ENCODE results near the gene ACAD11.
"Not testable (repeated sequence)": the region's sequence is repeated elsewhere in the genome, so short reads cannot be mapped to it uniquely, and the experiment has no call there.

Gene ACAD11

DNA sequence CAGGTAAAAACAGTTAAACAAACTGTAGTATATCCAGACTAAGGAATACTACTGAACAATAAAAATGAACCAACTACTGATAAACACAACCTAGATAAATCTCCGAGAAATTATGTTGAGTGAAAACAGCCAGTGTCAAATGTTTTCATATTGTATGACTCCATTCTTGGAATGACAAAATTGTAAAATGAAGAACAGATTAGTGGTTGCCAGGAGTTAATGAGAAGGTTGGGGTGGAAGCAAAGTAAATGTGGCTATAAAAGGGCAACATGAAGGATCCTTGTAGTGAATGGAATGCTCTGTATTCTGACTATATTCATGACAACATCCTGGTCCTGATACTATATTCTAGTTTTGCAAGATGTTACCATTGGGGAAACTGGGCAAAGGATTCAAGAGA lies 90.0 kb downstream of the ACAD11 start:
- Mint-ChIP-seq H3K4me3 (no peak overlapping the region), H3K27me3 (no peaks in the 10 kb centered on the region), H3K36me3 (peaks cover 1% of the 10 kb centered on the region), H3K9me3 (no peaks in the 10 kb centered on the region), H3K4me1 (no peaks in the 10 kb centered on the region), H3K27ac (no peak overlapping the region)
- DNase-seq = no peak
- CTCF ChIA-PET = no interaction called here

DNA sequence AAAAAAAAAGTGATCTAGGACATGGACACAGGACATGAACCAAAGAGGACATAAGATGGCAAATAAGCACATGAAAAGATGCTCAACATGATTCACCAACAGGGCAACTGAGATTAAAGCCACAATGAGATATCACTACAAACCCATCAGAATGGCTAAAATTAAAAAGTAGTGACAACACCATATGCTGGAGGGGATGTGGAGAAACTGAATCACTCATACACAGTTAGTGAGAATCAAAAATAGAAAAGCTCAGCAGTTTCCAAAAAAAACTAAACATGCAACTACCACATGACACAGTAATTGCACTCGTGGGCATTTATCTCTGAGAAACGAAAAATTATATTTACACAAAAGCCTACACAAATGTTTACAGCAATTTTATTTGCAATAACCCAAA lies 90.5 kb downstream of the ACAD11 start:
- Mint-ChIP-seq H3K27me3 (no peaks in the 10 kb centered on the region), H3K4me3 (no peak overlapping the region), H3K36me3 (peaks cover 1% of the 10 kb centered on the region), H3K4me1 (no peaks in the 10 kb centered on the region), H3K27ac (no peak overlapping the region), H3K9me3 (no peaks in the 10 kb centered on the region)
- DNase-seq = no peak
- CTCF ChIA-PET = no interaction called here

DNA sequence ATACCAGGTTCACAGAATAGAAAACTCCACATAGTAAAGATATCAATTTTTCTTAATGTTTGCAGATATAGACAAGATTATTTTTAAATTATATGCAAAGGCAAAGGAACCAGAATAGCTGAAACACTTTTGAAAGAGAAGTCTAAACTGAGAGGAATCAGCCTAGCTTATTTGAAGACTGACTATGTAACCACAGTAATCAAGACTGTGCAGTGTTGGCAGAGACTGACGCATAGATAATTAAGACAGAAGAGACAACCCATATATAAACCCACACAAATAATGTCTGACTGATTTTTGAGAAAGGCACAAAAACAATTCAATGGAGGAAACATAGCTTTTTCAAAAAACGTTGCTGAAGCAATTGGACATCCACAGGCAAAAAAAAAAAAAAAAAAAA lies 91.2 kb downstream of the ACAD11 start:
- no peaks in the 10 kb centered on the region for H3K4me1 Mint-ChIP-seq
- H3K4me3 Mint-ChIP-seq = no peak overlapping the region
- no peaks in the 10 kb centered on the region for H3K27me3 Mint-ChIP-seq
- no peak overlapping the region for H3K27ac Mint-ChIP-seq
- peaks cover 1% of the 10 kb centered on the region for H3K36me3 Mint-ChIP-seq
- DNase-seq = no peak
- CTCF ChIA-PET = no interaction called here
- no peaks in the 10 kb centered on the region for H3K9me3 Mint-ChIP-seq

DNA sequence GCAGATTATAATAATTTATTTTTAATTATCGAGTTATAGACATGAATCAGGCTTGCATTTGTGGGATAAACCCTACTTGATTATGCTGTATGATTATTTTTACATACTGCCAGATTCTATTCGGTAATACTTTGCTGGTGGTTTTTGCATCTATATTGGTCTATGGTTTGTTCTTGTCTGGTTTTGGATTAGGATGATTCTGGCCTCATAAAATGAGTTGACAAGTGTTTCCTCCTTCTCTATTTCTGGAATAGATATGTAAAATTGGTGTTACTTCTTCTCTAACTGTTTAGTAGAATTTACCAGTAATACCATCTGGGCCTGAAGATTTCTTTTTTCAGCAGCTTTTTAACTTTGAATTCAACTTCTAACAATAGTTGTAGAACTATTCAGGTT lies 95.5 kb downstream of the ACAD11 start:
- DNase-seq = no peak
- Mint-ChIP-seq H3K27ac (no peak overlapping the region), H3K36me3 (no peaks in the 10 kb centered on the region), H3K4me3 (no peak overlapping the region), H3K4me1 (no peaks in the 10 kb centered on the region), H3K9me3 (no peaks in the 10 kb centered on the region), H3K27me3 (no peaks in the 10 kb centered on the region)
- CTCF ChIA-PET = no interaction called here

DNA sequence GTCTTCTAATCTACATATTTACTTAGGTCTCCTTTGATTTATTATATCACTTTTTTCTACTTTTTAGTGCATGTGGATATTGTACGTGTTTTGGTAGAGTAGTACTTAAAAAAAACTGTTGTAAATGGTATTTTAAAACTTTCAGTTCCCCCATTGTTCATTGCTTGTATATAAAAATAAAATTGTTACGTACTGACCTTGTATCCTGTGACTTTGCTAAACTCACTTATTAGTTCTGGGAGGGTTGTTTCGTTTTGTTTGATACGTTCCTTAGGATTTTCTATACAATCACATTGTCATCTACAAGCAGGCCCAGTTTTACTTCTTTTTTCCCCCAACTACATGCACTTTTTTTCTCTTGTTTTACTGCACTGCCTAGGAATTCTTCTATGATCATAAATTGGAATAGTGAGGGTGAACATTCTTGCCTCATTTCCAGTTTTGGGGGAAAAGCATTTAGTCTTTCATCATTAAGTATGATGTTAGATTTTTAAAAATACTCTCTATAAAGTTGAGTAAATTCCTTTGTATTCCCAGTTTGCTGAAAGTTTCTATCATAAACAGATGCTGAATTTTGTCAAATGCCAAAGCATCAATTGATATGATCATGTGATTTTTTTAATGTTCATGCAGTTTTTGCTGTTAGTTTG lies 96.1 kb downstream of the ACAD11 start:
- Mint-ChIP-seq H3K27ac (no peak overlapping the region), H3K27me3 (no peaks in the 10 kb centered on the region), H3K36me3 (no peaks in the 10 kb centered on the region), H3K9me3 (no peaks in the 10 kb centered on the region), H3K4me1 (no peaks in the 10 kb centered on the region), H3K4me3 (no peak overlapping the region)
- DNase-seq = no peak
- CTCF ChIA-PET = no interaction called here

DNA sequence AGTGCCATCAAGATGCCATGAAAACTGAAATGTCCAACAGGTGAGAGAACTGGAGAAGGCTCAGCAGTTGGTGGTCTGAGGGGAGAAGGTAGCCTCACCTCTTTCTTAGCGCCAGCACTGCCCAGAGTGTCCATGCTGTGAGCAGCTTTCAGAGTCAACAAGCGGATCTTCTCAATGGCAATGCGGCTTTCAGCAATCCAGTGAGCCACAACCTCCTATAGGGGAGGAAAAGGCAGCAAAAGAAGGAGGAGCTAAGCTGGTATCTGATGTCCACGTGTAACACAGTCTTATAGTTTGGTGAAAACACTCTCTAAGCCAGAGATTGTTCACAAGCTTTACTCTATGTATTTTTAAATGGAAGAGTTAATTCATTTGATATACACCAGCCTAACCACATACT lies 98.6 kb downstream of the ACAD11 start:
- Mint-ChIP-seq H3K27me3 (no peaks in the 10 kb centered on the region), H3K36me3 (no peaks in the 10 kb centered on the region), H3K4me1 (no peaks in the 10 kb centered on the region), H3K4me3 (no peak overlapping the region), H3K9me3 (no peaks in the 10 kb centered on the region), H3K27ac (no peak overlapping the region)
- CTCF ChIA-PET = no interaction called here
- DNase-seq = no peak

DNA sequence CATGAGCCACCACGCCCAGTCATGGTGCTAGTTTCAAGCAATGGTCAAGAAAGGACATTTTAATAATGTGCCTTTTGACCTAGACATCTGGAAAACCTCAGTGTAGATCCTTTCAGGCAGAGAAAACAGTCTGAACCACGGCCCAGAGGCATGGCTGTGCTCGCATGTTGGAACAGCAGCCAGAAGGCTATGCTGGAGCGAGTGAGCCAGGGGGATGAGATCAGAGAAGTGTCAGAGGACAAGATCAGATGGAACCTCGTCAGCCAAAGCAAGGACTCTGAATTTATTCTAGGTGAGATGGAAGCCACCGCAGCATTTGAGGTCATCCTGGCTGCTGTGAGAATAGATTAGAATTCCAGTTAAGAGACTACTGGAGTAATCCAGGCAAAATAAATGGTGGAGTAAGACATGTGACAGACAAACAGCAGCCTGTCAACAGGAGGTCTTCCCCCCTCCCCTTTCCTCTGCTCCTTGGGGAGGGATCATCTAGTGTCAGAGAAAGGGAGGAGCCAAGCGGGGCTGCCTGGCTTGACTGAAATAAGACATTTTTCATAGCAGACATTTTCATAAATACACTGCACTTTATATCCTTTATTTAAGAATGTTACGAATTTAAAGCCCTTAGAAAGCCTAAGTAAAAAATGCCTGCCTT lies 103.0 kb downstream of the ACAD11 start:
- CTCF ChIA-PET = interaction anchor here (0.9 kb wide), 1 partner anchor 21 kb away, joined by 3 read pairs; no protein-coding TSS in a partner anchor
- H3K36me3 Mint-ChIP-seq = no peaks in the 10 kb centered on the region
- DNase-seq = no peak
- no peak overlapping the region for H3K27ac Mint-ChIP-seq
- no peaks in the 10 kb centered on the region for H3K9me3 Mint-ChIP-seq
- no peaks in the 10 kb centered on the region for H3K27me3 Mint-ChIP-seq
- H3K4me3 Mint-ChIP-seq = no peak overlapping the region
- no peaks in the 10 kb centered on the region for H3K4me1 Mint-ChIP-seq

DNA sequence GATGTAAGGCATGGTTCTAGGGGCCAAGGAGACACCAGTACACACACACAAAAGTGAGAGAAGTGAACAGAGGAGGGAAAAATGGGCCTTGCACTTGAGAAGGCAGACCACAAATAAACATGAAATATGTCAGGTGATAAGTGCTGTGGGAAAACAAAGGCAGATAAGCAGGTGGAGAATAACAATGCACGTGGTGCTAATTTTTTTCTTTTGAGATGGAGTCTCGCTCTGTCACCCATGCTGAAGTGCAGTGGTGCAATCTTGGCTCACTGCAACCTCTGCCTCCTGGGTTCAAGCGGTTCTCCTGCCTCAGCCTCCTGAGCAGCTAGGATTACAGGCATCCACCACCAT lies 103.6 kb downstream of the ACAD11 start:
- H3K4me3 Mint-ChIP-seq, H3K27ac Mint-ChIP-seq, DNase-seq, H3K27me3 Mint-ChIP-seq, H3K36me3 Mint-ChIP-seq, H3K4me1 Mint-ChIP-seq, H3K9me3 Mint-ChIP-seq, CTCF ChIA-PET: not testable (repeated sequence)

DNA sequence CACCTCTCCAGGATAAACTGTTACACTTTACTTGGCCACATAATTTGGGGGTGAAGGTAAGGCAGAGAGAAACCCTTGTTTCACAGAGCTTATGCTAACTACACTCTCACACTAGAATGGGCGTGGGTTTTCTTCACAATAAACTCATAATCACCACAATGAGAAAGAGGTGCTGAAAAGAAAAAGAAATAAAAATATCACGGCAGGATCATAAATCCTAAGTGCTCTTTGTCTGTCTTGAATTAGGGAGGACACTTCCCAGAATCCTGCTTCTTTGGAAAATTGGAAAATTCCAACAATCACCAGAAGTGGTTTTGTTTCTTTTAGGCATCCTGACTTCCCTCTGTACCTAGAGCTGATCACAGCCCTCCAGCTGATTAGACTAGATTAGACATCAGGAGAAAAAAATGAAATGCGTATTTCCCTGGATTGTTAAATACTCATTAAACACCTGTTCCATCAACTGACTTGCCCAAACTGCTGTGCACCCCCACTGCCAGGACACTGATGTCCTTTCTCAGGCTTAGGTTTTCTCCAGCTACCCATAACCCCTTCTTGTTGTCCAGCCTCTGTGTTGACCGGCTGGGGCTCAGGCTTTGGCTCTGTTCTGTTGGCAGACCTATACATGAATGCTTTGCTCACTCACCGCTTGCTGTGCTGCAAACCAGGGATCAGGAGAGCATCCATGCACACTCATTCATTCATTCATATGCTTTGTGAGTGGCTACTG lies 104.1 kb downstream of the ACAD11 start:
- H3K9me3 Mint-ChIP-seq = no peaks in the 10 kb centered on the region
- peaks cover 2% of the 10 kb centered on the region for H3K4me1 Mint-ChIP-seq
- no peaks in the 10 kb centered on the region for H3K27me3 Mint-ChIP-seq
- no peak overlapping the region for H3K4me3 Mint-ChIP-seq
- CTCF ChIA-PET = no interaction called here
- DNase-seq = no peak
- H3K27ac Mint-ChIP-seq = no peak overlapping the region
- H3K36me3 Mint-ChIP-seq = no peaks in the 10 kb centered on the region

DNA sequence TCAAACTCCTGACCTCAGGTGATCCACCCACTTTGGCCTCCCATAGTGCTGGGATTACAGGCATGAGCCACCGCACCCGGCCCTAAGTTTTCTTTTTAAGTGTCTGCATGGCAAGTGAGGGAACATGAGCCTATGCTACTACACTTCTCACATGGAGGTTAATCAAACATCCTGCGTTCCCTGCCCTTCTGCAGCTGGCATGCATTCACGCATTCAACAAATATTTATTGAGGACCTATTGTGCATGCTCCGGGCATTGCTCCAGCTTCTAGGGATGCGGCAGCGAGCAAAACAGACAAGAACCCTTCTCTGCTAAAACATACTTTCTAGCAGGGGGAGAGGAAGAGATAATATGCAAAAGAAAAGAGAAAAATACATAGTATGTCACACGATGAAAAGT lies 105.2 kb downstream of the ACAD11 start:
- Mint-ChIP-seq H3K4me3 (no peak overlapping the region), H3K27me3 (no peaks in the 10 kb centered on the region), H3K9me3 (no peaks in the 10 kb centered on the region), H3K36me3 (no peaks in the 10 kb centered on the region), H3K4me1 (peaks cover 12% of the 10 kb centered on the region), H3K27ac (no peak overlapping the region)
- DNase-seq = no peak
- CTCF ChIA-PET = no interaction called here

DNA sequence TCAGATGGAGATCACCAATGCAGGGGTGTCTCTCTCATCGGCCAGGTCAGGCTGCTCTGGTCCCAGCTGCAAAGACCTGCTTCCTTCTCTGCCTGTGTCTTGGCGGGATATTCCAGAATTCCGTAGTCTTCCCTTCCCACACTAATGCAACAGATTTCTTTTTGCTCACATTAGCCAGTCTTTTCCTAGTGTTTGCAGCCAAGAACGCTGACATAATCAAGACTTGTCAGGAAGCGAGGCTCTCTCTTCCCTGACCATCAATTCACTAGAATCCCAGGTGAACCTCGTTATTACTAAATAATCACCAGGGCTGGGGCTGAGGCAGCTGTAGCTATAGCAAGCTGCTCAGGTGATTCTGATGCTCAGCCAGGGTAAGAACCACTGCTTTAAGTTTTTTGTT lies 105.8 kb downstream of the ACAD11 start:
- no peaks in the 10 kb centered on the region for H3K36me3 Mint-ChIP-seq
- DNase-seq = no peak
- H3K9me3 Mint-ChIP-seq = no peaks in the 10 kb centered on the region
- H3K27ac Mint-ChIP-seq = no peak overlapping the region
- H3K27me3 Mint-ChIP-seq = no peaks in the 10 kb centered on the region
- H3K4me1 Mint-ChIP-seq = peaks cover 12% of the 10 kb centered on the region
- CTCF ChIA-PET = no interaction called here
- no peak overlapping the region for H3K4me3 Mint-ChIP-seq

DNA sequence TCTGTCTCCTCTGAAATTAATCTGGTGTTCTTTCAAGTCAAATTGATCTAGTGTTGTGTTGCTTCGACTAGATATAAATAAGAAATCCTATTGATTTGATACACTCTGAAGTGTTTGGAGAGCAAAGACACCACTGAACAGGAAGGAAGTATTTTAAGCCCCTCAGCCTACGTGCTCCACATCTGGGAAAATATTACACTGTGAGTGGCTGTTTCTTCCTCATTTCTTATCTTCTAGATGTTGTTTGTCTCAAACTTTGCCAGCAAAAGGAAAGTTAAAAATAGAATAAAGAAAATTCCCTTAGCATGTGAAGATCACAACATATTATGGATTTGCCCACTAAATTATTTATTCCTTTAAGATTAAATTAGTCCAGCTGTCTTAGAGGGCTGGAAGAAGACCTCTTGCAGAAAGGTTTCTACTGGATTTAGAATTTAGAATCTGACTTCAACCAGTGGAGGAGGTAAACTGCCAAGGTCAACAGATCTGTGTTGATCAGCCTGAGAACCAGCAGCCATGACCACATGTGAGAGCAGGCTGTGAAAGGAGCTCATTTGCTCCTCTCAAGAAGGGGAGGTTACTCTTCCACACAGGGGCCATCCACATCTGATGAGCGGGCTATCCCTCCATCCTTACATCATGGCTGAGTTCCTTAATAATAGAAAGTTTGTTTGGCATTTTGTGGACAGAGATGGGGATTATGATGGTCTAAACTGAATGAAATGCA lies 108.9 kb downstream of the ACAD11 start:
- DNase-seq = no peak
- Mint-ChIP-seq H3K27me3 (no peaks in the 10 kb centered on the region), H3K27ac (no peak overlapping the region), H3K36me3 (no peaks in the 10 kb centered on the region), H3K9me3 (no peaks in the 10 kb centered on the region), H3K4me1 (peaks cover 12% of the 10 kb centered on the region), H3K4me3 (no peak overlapping the region)
- CTCF ChIA-PET = interaction anchor here (1.8 kb wide), 1 partner anchor 14 kb away, joined by 7 read pairs; no protein-coding TSS in a partner anchor

DNA sequence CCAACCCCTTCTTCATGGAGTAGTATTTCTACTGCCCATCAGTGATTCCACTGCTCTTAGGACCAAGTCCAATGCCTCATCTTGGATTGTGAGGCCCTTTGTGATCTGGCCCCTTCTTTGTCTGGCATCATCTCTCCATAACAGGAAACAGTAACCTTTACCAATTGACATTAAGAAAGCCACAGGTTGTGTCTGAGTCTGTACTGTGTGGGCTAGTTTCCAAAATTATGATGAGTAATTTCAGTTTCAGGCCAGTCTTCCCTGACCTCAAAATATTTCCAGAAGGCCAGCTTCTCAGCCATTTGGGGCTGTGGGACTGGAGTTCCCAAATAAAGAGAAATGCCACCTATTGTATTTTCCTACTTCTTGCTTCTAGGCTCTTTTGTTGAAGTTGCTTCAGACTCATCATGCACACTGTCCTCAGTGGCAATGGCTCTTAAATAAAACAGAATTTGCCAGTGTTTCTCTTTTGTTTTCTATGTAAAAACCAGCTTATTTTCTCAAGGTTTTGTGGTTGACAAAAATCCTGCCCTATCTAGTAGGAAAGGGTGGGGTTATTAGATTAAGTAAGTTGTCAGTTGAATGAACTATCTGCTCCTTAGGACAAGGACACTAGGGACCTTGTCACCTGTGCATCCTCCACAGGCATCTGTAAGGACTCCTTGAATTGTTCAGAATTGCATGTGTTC lies 109.6 kb downstream of the ACAD11 start:
- Mint-ChIP-seq H3K9me3 (no peaks in the 10 kb centered on the region), H3K4me1 (peaks cover 12% of the 10 kb centered on the region)
- DNase-seq = no peak

DNA sequence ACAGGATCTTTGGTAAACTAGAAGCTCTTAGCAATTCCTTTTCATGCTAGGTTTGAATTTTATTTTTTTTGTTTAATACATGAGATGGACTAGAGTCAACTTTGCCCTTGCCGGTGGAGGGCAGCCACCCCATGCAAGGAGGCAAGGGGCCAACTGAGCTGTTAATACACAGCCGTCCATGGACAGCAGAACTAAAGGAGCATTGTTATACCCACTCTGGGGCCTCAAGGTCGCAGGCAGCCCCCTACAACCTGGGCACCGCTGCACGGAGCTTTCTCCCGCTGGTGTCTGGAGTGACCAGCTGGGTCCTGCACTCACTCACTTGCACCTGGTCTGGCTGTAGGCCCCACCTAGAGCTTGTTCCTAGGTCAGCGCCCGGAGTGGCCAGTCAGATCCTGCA lies 110.4 kb downstream of the ACAD11 start:
- Mint-ChIP-seq H3K27me3 (no peaks in the 10 kb centered on the region), H3K9me3 (no peaks in the 10 kb centered on the region), H3K27ac (no peak overlapping the region), H3K4me1 (peaks cover 12% of the 10 kb centered on the region), H3K36me3 (no peaks in the 10 kb centered on the region), H3K4me3 (no peak overlapping the region)
- CTCF ChIA-PET = no interaction called here
- no peak for DNase-seq

More for the DNA sequence above, 109.6 kb downstream of the ACAD11 start:
- Mint-ChIP-seq H3K27ac (no peak overlapping the region), H3K27me3 (no peaks in the 10 kb centered on the region), H3K4me3 (no peak overlapping the region), H3K36me3 (no peaks in the 10 kb centered on the region)
- CTCF ChIA-PET = interaction anchor here (0.6 to 1.8 kb wide), 2 partner anchors 13 to 26 kb away, joined by 3 to 7 read pairs; no protein-coding TSS in a partner anchor
